GM12891 (cell line): Measurements from ENCODE around the gene PPP5C.

Source experiments
- POLR2A ChIP-seq: IDR thresholded peaks from 2 replicates; pipeline ENCODE4 v1.6.1; 2011; ENCODE audit warnings: low read depth, low read length, control low read depth
- POLR2AphosphoS5 ChIP-seq: IDR thresholded peaks from 2 replicates; pipeline ENCODE4 v1.6.1; 2011; ENCODE audit warnings: low read depth, low read length, control low read depth
- POU2F2 ChIP-seq: IDR thresholded peaks from 2 replicates; pipeline ENCODE4 v1.6.1; 2011; ENCODE audit warnings: low read depth, mild to moderate bottlenecking, control low read depth, low read length, moderate library complexity
- SPI1 ChIP-seq: IDR thresholded peaks from 2 replicates; pipeline ENCODE4 v1.6.1; 2011; ENCODE audit warnings: low read depth, low read length, control low read depth
- TAF1 ChIP-seq: IDR thresholded peaks from 2 replicates; pipeline ENCODE4 v1.6.1; 2011; ENCODE audit warnings: low read depth, low read length, control low read depth

GRCh38 chr19:46429999-46430398 lies 83.1 kb downstream of the PPP5C start:
- TF ChIP-seq POLR2AphosphoS5 = no peak
- no peak for TF ChIP-seq POLR2A
- TF ChIP-seq SPI1 = no peak
- TF ChIP-seq TAF1 = no peak
- TF ChIP-seq POU2F2 = no peak
